IMR-90 (cell line): ENCODE measurements around the gene TUBD1. TPM values are rescaled to one million over a fixed set of nuclear protein-coding genes. Genes with fewer than 3 reads are reported as not detected.

Experiments used
- ATAC-seq: fragments of 200-7000 bp; cut with Tn5 transposase; 2 replicates; pipeline ENCODE4 v1.9.1; 2020; ENCODE audit warnings: low read depth, mild to moderate bottlenecking, moderate library complexity
- BruUV-seq: library from RNA; stranded (reverse); fragments of 400-500 nt; replicated peaks from 2 replicates; lab custom pipeline; 2021; lab: Mats Ljungman, UMichigan
- CTCF ChIA-PET: fragments of 300-600 bp; formaldehyde crosslinking; extraction: SDS; loops from one replicate; lab custom pipeline; 2021; ENCODE audit warnings: antibody characterized with exemption; lab: Yijun Ruan, JAX
- POLR2A ChIA-PET: fragments of 300-600 bp; sonication (Branson Sonifier 250); formaldehyde crosslinking; loops from one replicate; lab custom pipeline; 2022; ENCODE audit warnings: antibody characterized with exemption; ENCODE audit not compliant: unreplicated experiment; lab: Charles Lee
- DNase-seq: peaks from one replicate; pipeline ENCODE4 v3.0.0; 2013
- H2AFZ ChIP-seq: replicated peaks from 2 replicates; pipeline ENCODE3; 2013; ENCODE audit warnings: low read length, mild to moderate bottlenecking; ENCODE audit not compliant: poor library complexity
- H2AK5ac ChIP-seq: 2 replicates; pipeline ENCODE4 v1.6.1; 2013; ENCODE audit warnings: low read depth, low read length, inconsistent platforms
- H2AK9ac ChIP-seq: replicated peaks from 2 replicates; pipeline ENCODE3; 2013; ENCODE audit warnings: mild to moderate bottlenecking, low read depth, low read length, moderate library complexity; ENCODE audit not compliant: poor library complexity
- H2BK120ac ChIP-seq: 2 replicates; pipeline ENCODE4 v1.6.1; 2013; ENCODE audit warnings: low read depth, low read length, inconsistent platforms
- H2BK15ac ChIP-seq: 3 replicates; pipeline ENCODE4 v1.6.1; 2013; ENCODE audit warnings: low read depth, low read length, inconsistent platforms
- H2BK20ac ChIP-seq: 2 replicates; pipeline ENCODE4 v1.6.1; 2013; ENCODE audit warnings: low read depth, mild to moderate bottlenecking, inconsistent platforms, low read length, moderate library complexity
- H2BK5ac ChIP-seq: 2 replicates; pipeline ENCODE4 v1.6.1; 2013; ENCODE audit warnings: mild to moderate bottlenecking, low read depth, low read length, inconsistent platforms; ENCODE audit not compliant: poor library complexity, severe bottlenecking
- H3K14ac ChIP-seq: replicated peaks from 2 replicates; pipeline ENCODE4 v1.6.1; 2013; ENCODE audit warnings: low read depth, low read length, inconsistent platforms
- H3K18ac ChIP-seq: 2 replicates; pipeline ENCODE4 v1.6.1; 2013; ENCODE audit warnings: low read depth, low read length, control low read depth
- H3K23ac ChIP-seq: 2 replicates; pipeline ENCODE4 v1.6.1; 2013; ENCODE audit warnings: low read depth, low read length, inconsistent platforms
- H3K27ac ChIP-seq: 2 replicates; pipeline ENCODE4 v1.5.1; 2013; ENCODE audit warnings: mild to moderate bottlenecking, control low read depth, low read length; ENCODE audit not compliant: insufficient read depth
- H3K27me3 ChIP-seq: 2 replicates; pipeline ENCODE4 v1.6.1; 2013; ENCODE audit warnings: low read length; ENCODE audit not compliant: control insufficient read depth, insufficient read depth
- H3K36me3 ChIP-seq: 2 replicates; pipeline ENCODE4 v1.6.1; 2013; ENCODE audit warnings: low read length, mixed read lengths; ENCODE audit not compliant: control insufficient read depth, insufficient read depth
- H3K4ac ChIP-seq: 2 replicates; pipeline ENCODE4 v1.6.1; 2013; ENCODE audit warnings: low read depth, low read length, inconsistent platforms
- H3K4me1 ChIP-seq: 2 replicates; pipeline ENCODE4 v1.6.1; 2013; ENCODE audit warnings: low read length, mixed read lengths; ENCODE audit not compliant: control insufficient read depth, insufficient read depth
- H3K4me2 ChIP-seq: 2 replicates; pipeline ENCODE4 v1.6.1; 2013; ENCODE audit warnings: low read depth, mild to moderate bottlenecking, control low read depth, low read length, moderate library complexity
- H3K4me3 ChIP-seq: 2 replicates; pipeline ENCODE4 v1.5.1; 2013; ENCODE audit warnings: low read depth, mild to moderate bottlenecking, control low read depth, low read length, moderate library complexity; ENCODE audit not compliant: insufficient read depth
- H3K56ac ChIP-seq: 2 replicates; pipeline ENCODE4 v1.6.1; 2013; ENCODE audit warnings: low read length, inconsistent platforms; ENCODE audit not compliant: insufficient read depth; ENCODE audit errors: extremely low read depth
- H3K79me1 ChIP-seq, 2 experiments: 2 replicates each; pipeline ENCODE4 v1.6.1; 2013; ENCODE audit warnings: low read length in 2 of 2, inconsistent platforms in 1 of 2, low read depth in 1 of 2
- H3K9ac ChIP-seq: 2 replicates; pipeline ENCODE4 v1.6.1; 2013; ENCODE audit warnings: low read depth, low read length, control low read depth
- H3K9me1 ChIP-seq: 2 replicates; pipeline ENCODE4 v1.6.1; 2013; ENCODE audit warnings: low read length, inconsistent platforms; ENCODE audit not compliant: insufficient read depth
- H3K9me3 ChIP-seq: 2 replicates; pipeline ENCODE4 v1.6.1; 2013; ENCODE audit warnings: low read length; ENCODE audit not compliant: control insufficient read depth, insufficient read depth
- H4K20me1 ChIP-seq: 2 replicates; pipeline ENCODE4 v1.6.1; 2013; ENCODE audit warnings: low read length, inconsistent platforms; ENCODE audit not compliant: insufficient read depth
- H4K5ac ChIP-seq: 2 replicates; pipeline ENCODE4 v1.6.1; 2013; ENCODE audit warnings: mild to moderate bottlenecking, low read depth, low read length, control low read depth
- H4K8ac ChIP-seq, 2 experiments: 2 replicates each; pipeline ENCODE4 v1.6.1; 2013; ENCODE audit warnings: low read depth in 2 of 2, low read length in 2 of 2, control low read depth in 1 of 2, inconsistent platforms in 1 of 2
- H4K91ac ChIP-seq: 2 replicates; pipeline ENCODE4 v1.6.1; 2013; ENCODE audit warnings: low read depth, low read length, inconsistent platforms; ENCODE audit not compliant: insufficient read depth
- FOS ChIP-seq: fragments of 150-350 bp; IDR thresholded peaks from 2 replicates; pipeline ENCODE4 v1.6.1; 2016; ENCODE audit warnings: low read depth, low read length
- MAFK ChIP-seq: IDR thresholded peaks from 2 replicates; pipeline ENCODE4 v1.6.1; 2012; ENCODE audit warnings: low read depth, low read length, improper control_type of control experiment
- MAZ ChIP-seq: IDR thresholded peaks from 2 replicates; pipeline ENCODE4 v1.6.1; 2012; ENCODE audit warnings: low read depth, mild to moderate bottlenecking, low read length, improper control_type of control experiment, moderate library complexity, borderline replicate concordance
- MXI1 ChIP-seq: IDR thresholded peaks from 2 replicates; pipeline ENCODE4 v1.6.1; 2012; ENCODE audit warnings: low read depth, mild to moderate bottlenecking, low read length, moderate library complexity, borderline replicate concordance
- NFE2L2 ChIP-seq: fragments of 150-350 bp; IDR thresholded peaks from 2 replicates; pipeline ENCODE4 v1.6.1; 2016; ENCODE audit warnings: low read depth, mild to moderate bottlenecking, low read length
- POLR2A ChIP-seq: IDR thresholded peaks from 2 replicates; pipeline ENCODE4 v1.6.1; 2012; ENCODE audit warnings: mild to moderate bottlenecking, low read depth, low read length
- RAD21 ChIP-seq: IDR thresholded peaks from 2 replicates; pipeline ENCODE4 v1.6.1; 2012; ENCODE audit warnings: low read length, improper control_type of control experiment
- RCOR1 ChIP-seq: IDR thresholded peaks from 2 replicates; pipeline ENCODE4 v1.6.1; 2012; ENCODE audit warnings: mild to moderate bottlenecking, low read length, improper control_type of control experiment; ENCODE audit not compliant: insufficient replicate concordance
- SMC3 ChIP-seq: fragments of 150-350 bp; IDR thresholded peaks from 2 replicates; pipeline ENCODE4 v1.6.1; 2016; ENCODE audit warnings: low read depth, mild to moderate bottlenecking, antibody characterized with exemption, low read length, moderate library complexity
- WGBS, 2 experiments: methylation state at CpG; one replicate each; pipeline versions ENCODE4 v1.1.5 to v1.1.7; 2013; ENCODE audit warnings: missing lambda C conversion rate in 2 of 2; ENCODE audit not compliant: insufficient read length in 1 of 2; ENCODE audit errors: extremely low coverage in 2 of 2; 5-methylcytosine and 5-hydroxymethylcytosine counted together
- dilution Hi-C: fragments of 300-500 bp; cut with HindIII; formaldehyde crosslinking; loops from one replicate; pipeline ENCODE4 v1.14.3; 2018; ENCODE audit warnings: low sequenced_read_pairs; ENCODE audit not compliant: unreplicated experiment
- in situ Hi-C: fragments of 300-500 bp; cut with MboI; formaldehyde crosslinking; loops from 3 replicates; pipeline ENCODE4 v1.14.3; 2019; ENCODE audit warnings: low sequenced_read_pairs, inconsistent platforms, mixed read lengths
- intact Hi-C: fragments of 100-400 bp; cut with micrococcal nuclease; formaldehyde crosslinking; loops from 2 replicates; pipeline ENCODE4 v1.10.0; 2022
- polyA plus RNA-seq, 3 experiments: library from polyadenylated mRNA; depleted of rRNA; stranded (reverse); fragments of >200 nt; gene quantifications; 2 replicates each; pipeline ENCODE4 v1.2.3, GENCODE V29; 2012; ENCODE audit warnings: low replicate concordance in 1 of 3
- total RNA-seq: library from RNA; depleted of rRNA; stranded (reverse); fragments of >200 nt; gene quantifications from 2 replicates; pipeline ENCODE4 v1.2.3, GENCODE V29; 2012
- TF ChIP-seq, protein P1 (sequence below): fragments of 150-350 bp; IDR thresholded peaks from 2 replicates; pipeline ENCODE4 v1.6.1; 2016; ENCODE audit warnings: low read depth, mild to moderate bottlenecking, low read length, moderate library complexity, borderline replicate concordance

TUBD1 gene
- total and polyA plus RNA-seq, 2 of the 4 experiments (the other 2 are of a cell fraction): 2.2 to 4.7 TPM

DNA sequence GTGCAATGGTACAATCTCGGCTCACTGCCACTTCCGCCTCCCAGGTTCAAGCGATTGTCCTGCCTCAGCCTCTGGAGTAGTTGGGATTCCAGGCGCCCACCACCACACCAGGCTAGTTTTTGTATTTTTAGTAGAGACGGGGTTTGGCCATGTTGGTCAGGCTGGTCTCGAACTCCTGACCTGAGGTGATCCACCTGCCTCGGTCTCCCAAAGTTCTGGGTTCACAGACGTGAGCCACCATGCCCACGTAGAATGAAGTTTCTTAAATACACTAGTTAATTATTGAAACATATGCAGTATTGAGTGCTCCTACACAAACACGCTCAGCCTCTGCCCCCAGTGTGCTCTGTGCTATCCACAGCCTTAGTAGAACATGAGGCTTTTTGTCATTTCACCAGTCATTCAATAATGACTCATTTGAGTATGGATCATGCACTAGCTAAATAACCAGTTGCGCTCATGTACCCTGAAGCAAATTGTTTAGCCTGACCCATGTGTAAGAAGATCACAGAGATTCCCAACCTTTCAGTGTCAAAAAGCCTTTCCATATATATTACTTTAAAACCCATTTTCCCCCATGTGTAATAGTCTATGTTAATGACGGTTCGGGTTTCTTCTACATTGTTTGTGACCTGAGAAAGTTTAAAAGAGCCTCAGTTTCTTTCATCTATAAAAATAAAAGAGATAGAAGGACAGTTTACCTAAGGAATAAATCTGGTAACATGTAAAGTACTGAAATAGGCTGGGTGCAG is 49.7 kb downstream of the TUBD1 start:
- Histone ChIP-seq H3K9me3 (no peaks in the 10 kb centered on the region), H4K8ac (peak overlapping the region in 1 of 2 experiments; percentile 11; a peak in 1 of 4 replicates), H3K4me1 (peaks cover 14% of the 10 kb centered on the region), H3K4ac (peak overlapping the region; percentile 64), H3K27me3 (no peaks in the 10 kb centered on the region), H2AK9ac (peak overlapping the region; percentile 49), H4K91ac (no peak overlapping the region), H2BK20ac (no peak overlapping the region), H2BK5ac (peak overlapping the region; percentile 76), H3K36me3 (peaks cover 33% of the 10 kb centered on the region), H3K9ac (0 out of 2 replicates have a peak overlapping the region, but pooled peaks have one; percentile 29), H3K18ac (no peak overlapping the region), H2BK15ac (no peak overlapping the region), H3K9me1 (peaks cover 11% of the 10 kb centered on the region), H2AFZ (peak overlapping the region; percentile 9), H3K4me3 (no peak overlapping the region), H2BK120ac (0 out of 2 replicates have a peak overlapping the region, but pooled peaks have one; percentile 1), H4K5ac (no peak overlapping the region), H3K56ac (peak overlapping the region; percentile 13; the same call in 1 of the 2 replicates), H3K14ac (peak overlapping the region; percentile 35), H4K20me1 (peaks cover 50% of the 10 kb centered on the region; the same call in 1 of the 2 replicates), H3K27ac (peak overlapping the region; percentile 11), H3K23ac (peak overlapping the region; percentile 46), H3K4me2 (no peak overlapping the region), H2AK5ac (no peak overlapping the region), H3K79me1 (peaks cover 0 to 6% of the 10 kb centered on the region in 2 experiments; a peak in 1 of 4 replicates)
- POLR2A ChIA-PET: interaction anchor here (0.5 to 2.2 kb wide), 14 partner anchors 11 to 496 kb away, joined by 3 to 28 read pairs (median 4); no protein-coding TSS in a partner anchor
- dilution Hi-C loops (no loop called here), in situ Hi-C loops (no loop called here), intact Hi-C loops (loop anchor here (1.0 to 5.0 kb wide), 2 partner anchors 90 to 136 kb away; partner anchors contain the start of genes PTRH2 and VMP1)
- WGBS, 2 experiments: no CpG with 5 or more reads among the region's 13 CpGs
- no TSS peak for BruUV-seq
- TF ChIP-seq FOS (peak; percentile 73), RAD21 (peak; percentile 4; the same call in 1 of the 2 replicates), SMC3 (peak; percentile 11; the same call in 1 of the 2 replicates), MAZ (peak; percentile 58; the same call in 1 of the 2 replicates), NFE2L2 (peak; percentile 54; the same call in 1 of the 2 replicates), RCOR1 (no peak), POLR2A (peak; percentile 91), MAFK (no peak), MXI1 (0 out of 2 replicates have a peak, but pooled peaks have one; percentile 20)
- TF ChIP-seq, protein P1, sequence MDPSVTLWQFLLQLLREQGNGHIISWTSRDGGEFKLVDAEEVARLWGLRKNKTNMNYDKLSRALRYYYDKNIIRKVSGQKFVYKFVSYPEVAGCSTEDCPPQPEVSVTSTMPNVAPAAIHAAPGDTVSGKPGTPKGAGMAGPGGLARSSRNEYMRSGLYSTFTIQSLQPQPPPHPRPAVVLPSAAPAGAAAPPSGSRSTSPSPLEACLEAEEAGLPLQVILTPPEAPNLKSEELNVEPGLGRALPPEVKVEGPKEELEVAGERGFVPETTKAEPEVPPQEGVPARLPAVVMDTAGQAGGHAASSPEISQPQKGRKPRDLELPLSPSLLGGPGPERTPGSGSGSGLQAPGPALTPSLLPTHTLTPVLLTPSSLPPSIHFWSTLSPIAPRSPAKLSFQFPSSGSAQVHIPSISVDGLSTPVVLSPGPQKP: no peak
- CTCF ChIA-PET: no interaction called here
- ATAC-seq (peak; percentile 38), DNase-seq (peak; percentile 97)
